Subcutaneous abdominal adipose tissue (tissue), 5 donors: ENCODE data around the gene CHKA.
A peak's percentile ranks its signal among the peaks of the same experiment; 100 is the strongest.

Source experiments
- H3K27ac ChIP-seq: one replicate; pipeline ENCODE4 v1.7.0; 2013; ENCODE audit warnings: low read depth, mild to moderate bottlenecking, inconsistent platforms, low read length, moderate library complexity
- H3K27me3 ChIP-seq, 5 donors: one replicate each; pipeline ENCODE4 v1.7.0; 2013; ENCODE audit warnings: low read length in 5 of 5, inconsistent platforms in 1 of 5; ENCODE audit not compliant: control insufficient read depth in 5 of 5, insufficient read depth in 4 of 5
- H3K36me3 ChIP-seq, 5 donors: one replicate each; pipeline ENCODE4 v1.7.0; 2013; ENCODE audit warnings: low read length in 5 of 5; ENCODE audit not compliant: control insufficient read depth in 5 of 5, insufficient read depth in 5 of 5
- H3K4me1 ChIP-seq, 5 donors: one replicate each; pipeline ENCODE4 v1.7.0; 2013; ENCODE audit warnings: low read length in 5 of 5, mild to moderate bottlenecking in 3 of 5, moderate library complexity in 1 of 5; ENCODE audit not compliant: control insufficient read depth in 5 of 5, insufficient read depth in 5 of 5
- H3K4me3 ChIP-seq, 5 donors: one replicate each; pipeline ENCODE4 v1.7.0; 2013; ENCODE audit warnings: low read length in 5 of 5, low read depth in 1 of 5
- H3K9ac ChIP-seq, 5 donors: one replicate each; pipeline ENCODE4 v1.7.0; 2013; ENCODE audit warnings: low read length in 5 of 5, mild to moderate bottlenecking in 4 of 5, moderate library complexity in 3 of 5
- H3K9me3 ChIP-seq, 5 donors: one replicate each; pipeline ENCODE4 v1.7.0; 2013; ENCODE audit warnings: low read length in 5 of 5; ENCODE audit not compliant: control insufficient read depth in 5 of 5
- donor health status: healthy.
- donor health status: healthy.
- donor health status: healthy.
- donor health status: healthy.
- donor health status: healthy.

Gene CHKA

DNA sequence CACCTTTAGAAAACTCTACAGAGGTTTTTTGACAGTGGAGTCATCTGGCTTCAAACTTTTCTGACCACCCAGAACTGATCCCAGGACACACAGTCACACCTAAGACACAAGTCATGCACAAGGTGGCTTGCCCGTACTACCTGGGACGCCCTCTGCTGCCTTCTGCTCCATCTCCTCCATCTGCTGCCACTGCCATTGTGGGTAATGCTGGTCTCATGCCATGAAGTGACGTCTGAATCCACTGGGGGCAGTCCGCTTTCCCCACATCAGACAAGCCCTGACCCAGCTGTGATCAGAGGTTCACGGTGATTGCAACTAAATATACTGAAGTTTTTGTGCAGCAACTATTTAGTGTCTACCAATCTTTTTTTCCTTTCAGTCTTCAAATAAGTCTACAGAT lies 96.1 kb downstream of the CHKA start:
- peaks cover 0 to 26% (median 19%) of the 10 kb centered on the region in 5 donors for H3K4me1 ChIP-seq
- no peak overlapping the region for H3K4me3 ChIP-seq
- H3K9ac ChIP-seq = no peak overlapping the region
- H3K36me3 ChIP-seq = peaks cover 0 to 33% (median 9%) of the 10 kb centered on the region in 5 donors
- H3K27ac ChIP-seq = no peak overlapping the region
- no peaks in the 10 kb centered on the region for H3K27me3 ChIP-seq
- peaks cover 0 to 4% (median 0%) of the 10 kb centered on the region in 5 donors for H3K9me3 ChIP-seq

DNA sequence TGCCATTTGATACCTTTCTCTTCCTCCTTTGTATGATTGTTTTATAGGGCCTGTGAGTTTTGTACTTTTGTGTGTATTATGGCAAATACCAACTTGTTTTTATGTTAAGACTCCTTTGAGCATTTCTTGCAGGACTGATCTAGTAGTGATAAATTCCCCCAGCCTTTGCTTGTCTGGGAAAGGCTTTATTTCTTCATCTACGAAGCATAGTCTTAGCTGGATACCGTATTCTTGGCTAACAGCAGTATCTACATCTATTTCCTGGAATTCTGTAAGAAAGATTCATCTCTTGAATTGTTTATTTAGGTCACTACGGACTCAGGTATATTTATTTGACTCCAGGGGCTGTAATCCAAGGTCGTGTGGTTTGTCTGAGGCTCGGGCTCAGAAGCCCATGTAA lies 96.7 kb downstream of the CHKA start:
- H3K9me3 ChIP-seq = peaks cover 0 to 4% (median 0%) of the 10 kb centered on the region in 5 donors
- no peak overlapping the region for H3K27ac ChIP-seq
- no peak overlapping the region for H3K9ac ChIP-seq
- peaks cover 0 to 26% (median 19%) of the 10 kb centered on the region in 5 donors for H3K4me1 ChIP-seq
- no peak overlapping the region for H3K4me3 ChIP-seq
- H3K36me3 ChIP-seq = peaks cover 0 to 33% (median 9%) of the 10 kb centered on the region in 5 donors
- no peaks in the 10 kb centered on the region for H3K27me3 ChIP-seq

DNA sequence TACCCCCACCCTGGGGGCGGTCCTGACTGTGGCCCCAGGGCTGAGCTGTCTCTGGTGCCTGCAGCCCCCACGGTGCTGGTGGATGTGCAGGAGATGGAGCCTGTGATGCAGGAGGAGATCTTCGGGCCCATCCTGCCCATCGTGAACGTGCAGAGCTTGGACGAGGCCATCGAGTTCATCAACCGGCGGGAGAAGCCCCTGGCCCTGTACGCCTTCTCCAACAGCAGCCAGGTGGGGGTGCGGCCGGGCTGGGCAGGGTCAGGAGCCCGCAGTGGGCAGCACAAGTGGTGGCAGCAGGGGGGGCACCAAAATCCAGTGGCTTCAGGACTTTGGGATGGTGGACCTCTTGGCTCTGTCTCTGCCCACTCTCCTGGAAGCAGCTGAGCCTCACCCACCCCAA lies 98.7 kb downstream of the CHKA start:
- Histone ChIP-seq H3K9me3 (peaks cover 0 to 4% (median 0%) of the 10 kb centered on the region in 5 donors), H3K27ac (no peak overlapping the region), H3K27me3 (no peaks in the 10 kb centered on the region), H3K9ac (no peak overlapping the region), H3K4me3 (no peak overlapping the region), H3K36me3 (peaks cover 0 to 33% (median 9%) of the 10 kb centered on the region in 5 donors), H3K4me1 (peaks cover 0 to 33% (median 19%) of the 10 kb centered on the region in 5 donors)

DNA sequence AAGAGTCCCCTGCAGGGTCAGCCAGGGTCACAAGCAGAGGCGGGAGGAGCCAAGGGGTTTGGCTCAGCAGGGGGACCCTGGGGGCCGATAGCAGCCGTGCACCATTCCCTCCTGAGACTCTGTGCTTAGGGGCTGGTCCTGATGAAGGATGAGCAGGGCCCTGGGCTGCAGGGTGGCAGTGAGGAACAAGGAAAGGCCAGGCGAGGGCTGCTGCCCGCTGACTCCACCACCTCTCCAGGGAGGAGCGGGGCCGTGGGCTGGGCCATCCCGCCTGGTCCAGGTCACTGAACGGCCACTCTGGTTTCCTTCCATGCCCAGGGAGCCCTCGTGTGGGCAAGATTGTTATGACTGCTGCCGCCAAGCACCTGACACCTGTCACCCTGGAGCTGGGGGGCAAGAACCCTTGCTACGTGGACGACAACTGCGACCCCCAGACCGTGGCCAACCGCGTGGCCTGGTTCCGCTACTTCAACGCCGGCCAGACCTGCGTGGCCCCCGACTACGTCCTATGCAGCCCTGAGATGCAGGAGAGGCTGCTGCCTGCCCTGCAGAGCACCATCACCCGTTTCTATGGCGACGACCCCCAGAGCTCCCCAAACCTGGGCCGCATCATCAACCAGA lies 99.9 kb downstream of the CHKA start:
- no peaks in the 10 kb centered on the region for H3K27me3 ChIP-seq
- H3K27ac ChIP-seq = no peak overlapping the region
- H3K9me3 ChIP-seq = peaks cover 0 to 4% (median 0%) of the 10 kb centered on the region in 5 donors
- H3K4me3 ChIP-seq = no peak overlapping the region
- H3K36me3 ChIP-seq = peaks cover 0 to 29% (median 5%) of the 10 kb centered on the region in 5 donors
- H3K9ac ChIP-seq = no peak overlapping the region
- peaks cover 2 to 45% (median 32%) of the 10 kb centered on the region in 5 donors for H3K4me1 ChIP-seq

DNA sequence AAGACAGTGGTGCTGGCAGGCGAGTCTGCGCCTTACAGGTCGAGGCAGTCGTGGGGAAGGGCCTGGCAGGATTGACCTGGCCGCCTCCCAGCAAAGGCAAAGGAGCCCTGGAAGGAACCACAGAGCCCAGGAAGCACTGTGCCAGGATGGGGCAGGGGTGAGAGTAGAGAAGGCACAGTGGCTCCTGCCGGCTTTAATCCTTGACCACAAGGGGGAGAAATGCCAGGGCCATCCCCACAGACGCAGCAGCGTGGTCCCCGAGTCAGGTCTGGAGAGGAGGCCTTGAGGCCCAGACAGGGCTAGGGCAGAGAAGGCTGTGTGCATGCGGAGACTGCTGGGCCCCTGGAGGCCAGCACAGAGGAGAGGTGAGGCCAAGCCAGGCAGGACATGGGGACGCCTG lies 100.6 kb downstream of the CHKA start:
- Histone ChIP-seq H3K4me1 (peaks cover 2 to 47% (median 32%) of the 10 kb centered on the region in 5 donors), H3K27me3 (no peaks in the 10 kb centered on the region), H3K9ac (no peak overlapping the region)

DNA sequence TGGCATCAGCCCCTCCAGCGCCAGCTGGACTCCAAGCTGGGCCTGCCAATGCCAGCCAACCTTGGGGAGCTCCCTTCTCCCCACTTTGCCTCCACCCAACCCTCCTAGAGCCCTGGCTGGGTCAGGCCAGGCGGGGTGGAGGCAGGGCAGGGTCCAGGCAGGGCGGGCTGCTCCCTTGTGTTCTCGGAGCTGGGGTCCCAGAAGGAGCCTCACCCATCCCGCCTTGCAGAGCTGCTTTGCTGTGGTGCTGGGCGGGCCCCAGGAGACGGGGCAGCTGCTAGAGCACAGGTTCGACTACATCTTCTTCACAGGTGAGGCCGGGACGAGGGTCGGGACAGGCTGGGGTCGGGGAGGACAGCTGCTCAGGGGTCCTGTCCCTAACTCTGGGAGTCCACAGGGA lies 101.7 kb downstream of the CHKA start:
- Histone ChIP-seq H3K9me3 (peaks cover 0 to 1% (median 0%) of the 10 kb centered on the region in 5 donors), H3K27ac (no peak overlapping the region), H3K4me1 (peaks cover 2 to 57% (median 38%) of the 10 kb centered on the region in 5 donors), H3K4me3 (no peak overlapping the region), H3K9ac (no peak overlapping the region), H3K27me3 (no peaks in the 10 kb centered on the region), H3K36me3 (peaks cover 0 to 12% (median 0%) of the 10 kb centered on the region in 5 donors)

More for the DNA sequence above, 100.6 kb downstream of the CHKA start:
- Histone ChIP-seq H3K36me3 (peaks cover 0 to 23% (median 5%) of the 10 kb centered on the region in 5 donors), H3K4me3 (no peak overlapping the region), H3K27ac (no peak overlapping the region), H3K9me3 (peaks cover 0 to 4% (median 0%) of the 10 kb centered on the region in 5 donors)

DNA sequence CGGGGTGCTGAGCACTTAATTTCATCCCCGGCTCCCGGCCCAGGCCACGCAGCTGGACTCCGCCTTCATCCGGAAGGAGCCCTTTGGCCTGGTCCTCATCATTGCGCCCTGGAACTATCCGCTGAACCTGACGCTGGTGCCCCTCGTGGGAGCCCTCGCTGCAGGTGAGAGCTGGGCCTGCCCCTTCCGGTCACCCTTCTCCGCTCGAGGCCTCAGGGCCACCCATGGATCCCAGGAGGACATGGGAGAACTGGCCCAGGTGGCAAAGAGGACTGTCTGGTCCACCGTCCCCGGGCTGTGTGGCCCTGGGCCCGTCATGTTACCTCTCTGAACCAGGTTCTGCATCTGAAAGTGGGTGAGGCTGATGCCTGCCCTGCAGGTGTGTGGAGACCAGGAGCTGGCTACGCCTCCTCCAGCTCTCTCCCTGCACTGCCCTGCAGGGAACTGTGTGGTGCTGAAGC lies 102.4 kb downstream of the CHKA start:
- no peak overlapping the region for H3K27ac ChIP-seq

DNA sequence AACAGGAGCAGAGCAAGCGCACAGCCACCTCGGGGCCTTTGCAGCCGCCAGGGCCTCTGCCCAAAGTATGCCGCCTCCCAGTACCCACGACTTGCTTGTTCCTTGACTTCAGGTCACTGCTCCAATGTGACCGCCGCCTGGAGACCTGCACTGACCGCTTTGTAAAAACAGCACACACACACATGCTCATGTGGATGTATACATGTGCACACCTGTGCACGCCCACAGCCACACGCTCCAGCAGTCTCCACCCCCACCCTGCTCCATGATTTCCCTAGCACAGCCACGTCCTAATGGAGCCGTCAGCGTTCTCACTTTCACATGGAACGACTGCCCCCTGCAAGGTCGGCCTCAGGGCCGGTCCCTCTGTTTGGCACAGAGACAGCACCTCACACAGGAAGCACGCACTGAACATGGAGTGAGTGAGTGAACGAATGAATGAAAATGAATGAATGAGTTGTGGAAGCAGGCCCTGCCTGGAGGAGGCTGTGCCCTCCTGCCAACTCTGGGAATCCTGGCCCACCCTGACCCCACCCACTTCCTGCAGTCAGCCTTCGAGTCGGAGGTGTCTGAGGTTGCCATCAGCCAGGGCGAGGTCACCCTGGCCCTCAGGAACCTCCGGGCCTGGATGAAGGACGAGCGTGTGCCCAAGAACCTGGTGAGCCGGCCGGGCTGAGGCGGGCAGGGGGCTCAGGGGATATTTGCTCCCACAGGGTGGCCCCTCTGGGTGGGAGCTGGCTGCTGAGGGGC lies 103.0 kb downstream of the CHKA start:
- Histone ChIP-seq H3K4me1 (peaks cover 6 to 70% (median 51%) of the 10 kb centered on the region in 5 donors), H3K27me3 (no peaks in the 10 kb centered on the region), H3K9me3 (no peaks in the 10 kb centered on the region), H3K36me3 (peaks cover 0 to 11% (median 0%) of the 10 kb centered on the region in 5 donors), H3K27ac (no peak overlapping the region), H3K9ac (no peak overlapping the region), H3K4me3 (no peak overlapping the region)

More for the DNA sequence above, 102.4 kb downstream of the CHKA start:
- no peaks in the 10 kb centered on the region for H3K9me3 ChIP-seq
- no peak overlapping the region for H3K4me3 ChIP-seq
- no peak overlapping the region for H3K9ac ChIP-seq
- H3K4me1 ChIP-seq = peaks cover 6 to 64% (median 45%) of the 10 kb centered on the region in 5 donors
- peaks cover 0 to 11% (median 0%) of the 10 kb centered on the region in 5 donors for H3K36me3 ChIP-seq
- H3K27me3 ChIP-seq = no peaks in the 10 kb centered on the region

DNA sequence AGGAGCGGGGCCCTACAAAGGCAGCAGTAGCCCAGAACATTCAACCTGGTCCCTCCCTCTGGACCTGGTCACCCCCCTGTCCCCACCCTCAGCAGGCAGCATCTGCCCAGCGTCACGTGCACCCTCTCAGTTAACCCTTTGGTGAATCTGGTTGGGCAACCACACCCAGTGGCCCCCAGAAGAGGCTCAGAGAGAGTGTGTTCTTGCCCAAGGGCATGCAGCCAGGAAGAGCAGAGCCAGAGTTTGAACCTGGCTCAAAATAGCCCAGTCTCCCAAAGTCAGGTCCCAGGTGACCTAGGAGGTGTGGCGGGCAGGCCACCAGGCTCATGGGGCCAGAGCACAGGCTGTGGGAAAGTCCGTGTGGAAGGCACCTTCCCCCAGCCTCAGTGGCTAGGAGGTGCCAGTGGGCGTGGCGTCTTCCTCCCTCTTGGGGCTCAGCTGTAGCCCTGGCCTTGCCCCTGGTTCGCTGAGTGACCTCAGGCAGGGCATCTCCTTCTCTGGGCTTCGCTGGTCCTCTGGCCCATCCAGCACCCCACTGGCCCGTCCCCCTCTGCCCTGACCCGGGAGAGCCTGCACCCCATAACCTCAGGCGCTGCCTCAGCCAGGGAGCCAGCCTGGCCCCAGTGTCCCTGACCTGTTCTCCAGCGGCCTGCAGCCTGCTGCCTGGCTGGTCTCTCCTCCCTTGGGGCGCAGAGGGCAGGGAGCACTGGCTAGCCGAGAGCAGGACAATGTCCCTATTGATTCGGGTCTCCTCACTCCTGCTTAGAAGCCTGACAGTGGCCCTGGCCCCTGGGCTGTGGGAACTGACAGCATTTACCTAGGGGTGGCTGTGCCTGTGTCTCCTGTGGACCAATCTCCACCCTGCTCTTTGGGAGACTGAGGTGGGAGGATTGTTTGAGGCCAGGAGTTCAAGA lies 104.0 kb downstream of the CHKA start:
- Histone ChIP-seq H3K36me3 (peaks cover 0 to 4% (median 0%) of the 10 kb centered on the region in 5 donors), H3K27me3 (no peaks in the 10 kb centered on the region), H3K9me3 (no peaks in the 10 kb centered on the region), H3K4me1 (peaks cover 6 to 80% (median 61%) of the 10 kb centered on the region in 5 donors), H3K27ac (no peak overlapping the region), H3K4me3 (no peak overlapping the region), H3K9ac (peak overlapping the region in 1 of 5 donors; percentile 30)
